Lower leg skin (tissue), 3 donors: Measurements from ENCODE around the gene ATG2B.

Source experiments
- POLR2A ChIP-seq, 2 donors: fragments of 450-650 bp; IDR thresholded peaks; one replicate each; pipeline ENCODE4 v1.6.1; 2016 to 2017; ENCODE audit warnings: antibody characterized with exemption in 2 of 2, mild to moderate bottlenecking in 1 of 2, moderate library complexity in 1 of 2
- TF ChIP-seq, protein P1 (sequence below), 3 donors: fragments of 450-650 bp; IDR thresholded peaks; one replicate each; pipeline ENCODE4 v1.5.1; 2016; ENCODE audit warnings: antibody characterized with exemption in 3 of 3, mild to moderate bottlenecking in 3 of 3, moderate library complexity in 2 of 3

DNA sequence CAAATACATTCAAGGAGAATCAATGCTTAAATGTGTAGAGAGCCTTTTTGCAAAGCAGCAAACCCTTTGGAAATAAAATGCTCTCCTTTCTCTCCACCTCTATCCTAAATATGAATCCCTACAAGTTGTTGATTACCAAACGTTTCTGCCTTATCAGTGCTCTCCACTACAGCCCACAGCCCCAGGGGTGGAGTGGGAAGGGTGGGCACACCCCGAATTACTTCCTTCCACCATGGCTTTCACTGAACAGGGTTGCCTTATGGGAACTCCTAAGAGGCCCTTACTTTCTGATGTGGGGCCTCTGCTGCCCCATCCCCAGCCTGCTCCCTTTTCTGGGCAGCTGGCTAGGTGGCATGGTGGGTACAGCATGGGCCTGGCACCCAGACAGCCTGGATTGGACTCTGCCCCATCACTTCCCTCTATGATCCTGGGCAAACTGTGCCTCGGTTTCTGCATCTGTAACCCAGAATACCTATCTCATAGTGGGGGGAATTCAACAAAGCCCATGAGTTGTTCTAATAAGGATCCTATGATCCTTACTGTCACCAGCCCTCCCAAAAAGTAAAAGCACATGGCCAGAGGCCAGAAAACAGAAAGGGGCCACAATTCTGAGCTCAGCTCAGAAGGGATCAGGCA lies 44.9 kb upstream of the ATG2B start:
- TF ChIP-seq, protein P1, sequence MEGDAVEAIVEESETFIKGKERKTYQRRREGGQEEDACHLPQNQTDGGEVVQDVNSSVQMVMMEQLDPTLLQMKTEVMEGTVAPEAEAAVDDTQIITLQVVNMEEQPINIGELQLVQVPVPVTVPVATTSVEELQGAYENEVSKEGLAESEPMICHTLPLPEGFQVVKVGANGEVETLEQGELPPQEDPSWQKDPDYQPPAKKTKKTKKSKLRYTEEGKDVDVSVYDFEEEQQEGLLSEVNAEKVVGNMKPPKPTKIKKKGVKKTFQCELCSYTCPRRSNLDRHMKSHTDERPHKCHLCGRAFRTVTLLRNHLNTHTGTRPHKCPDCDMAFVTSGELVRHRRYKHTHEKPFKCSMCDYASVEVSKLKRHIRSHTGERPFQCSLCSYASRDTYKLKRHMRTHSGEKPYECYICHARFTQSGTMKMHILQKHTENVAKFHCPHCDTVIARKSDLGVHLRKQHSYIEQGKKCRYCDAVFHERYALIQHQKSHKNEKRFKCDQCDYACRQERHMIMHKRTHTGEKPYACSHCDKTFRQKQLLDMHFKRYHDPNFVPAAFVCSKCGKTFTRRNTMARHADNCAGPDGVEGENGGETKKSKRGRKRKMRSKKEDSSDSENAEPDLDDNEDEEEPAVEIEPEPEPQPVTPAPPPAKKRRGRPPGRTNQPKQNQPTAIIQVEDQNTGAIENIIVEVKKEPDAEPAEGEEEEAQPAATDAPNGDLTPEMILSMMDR (IDR thresholded peaks at IDR 0.05), result no peak
- TF ChIP-seq POLR2A (IDR thresholded peaks at IDR 0.05), result no peak
